WTC11 (cell line): ENCODE results near the gene VWA8.

Source experiments
- FOXJ3 ChIP-seq: sonication (generic); formaldehyde crosslinking; IDR thresholded peaks from 2 replicates; pipeline ENCODE4 v1.9.0; 2021; ENCODE audit warnings: missing genetic modification reagents, mild to moderate bottlenecking, borderline replicate concordance
- HMGXB4 ChIP-seq: sonication (generic); formaldehyde crosslinking; IDR thresholded peaks from 2 replicates; pipeline ENCODE4 v1.8.1; 2023; ENCODE audit warnings: mild to moderate bottlenecking, moderate library complexity, missing genetic modification reagents
- JUN ChIP-seq: sonication (generic); formaldehyde crosslinking; IDR thresholded peaks from 2 replicates; pipeline ENCODE4 v1.8.0; 2023; ENCODE audit warnings: mild to moderate bottlenecking, missing genetic modification reagents

- TF ChIP-seq FOXJ3 (CRISPR knock-in tag) (no peak), JUN (CRISPR knock-in tag) (no peak), HMGXB4 (CRISPR knock-in tag) (no peak)
These were observed 269.6 kb downstream of the VWA8 start for GRCh38 chr13:41691274-41691673.
